MV-4-11 (cell line): ENCODE data around the gene TMEM156.

ENCODE experiments used
- DNase-seq: peaks from one replicate; lab custom pipeline; 2025; lab: John Stamatoyannopoulos, UW

Gene TMEM156, protein sequence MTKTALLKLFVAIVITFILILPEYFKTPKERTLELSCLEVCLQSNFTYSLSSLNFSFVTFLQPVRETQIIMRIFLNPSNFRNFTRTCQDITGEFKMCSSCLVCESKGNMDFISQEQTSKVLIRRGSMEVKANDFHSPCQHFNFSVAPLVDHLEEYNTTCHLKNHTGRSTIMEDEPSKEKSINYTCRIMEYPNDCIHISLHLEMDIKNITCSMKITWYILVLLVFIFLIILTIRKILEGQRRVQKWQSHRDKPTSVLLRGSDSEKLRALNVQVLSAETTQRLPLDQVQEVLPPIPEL

GRCh38 chr4:39032218-39033085 lies at the start of gene TMEM156:
TMEM156 (minus strand) TSS chr4:39032409; CDS start chr4:39032313, 96 bp downstream.
- peak; percentile 85 for DNase-seq

DNA sequence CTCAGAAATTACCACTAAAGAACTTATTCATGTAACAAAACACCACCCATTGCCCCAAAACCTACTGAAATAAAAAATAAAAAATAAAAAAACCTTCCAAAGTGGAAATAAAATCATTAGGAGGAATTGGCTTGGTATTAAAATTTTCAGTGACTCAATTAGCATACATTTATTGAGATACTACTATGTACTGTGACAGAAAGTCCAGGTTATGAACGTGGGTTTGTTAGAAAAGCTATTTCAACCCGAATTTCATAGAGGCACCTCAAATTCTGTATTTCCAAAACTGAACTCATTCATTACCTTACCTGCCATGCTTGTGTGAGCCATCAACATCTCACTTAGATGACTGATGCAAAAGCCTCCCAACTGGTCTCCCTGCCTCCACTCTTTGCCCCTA lies 46.6 kb upstream of the TMEM156 start:
- DNase-seq: no peak

- DNase-seq: peak; percentile 23
Observed at GRCh38 chr4:39068907-39069306, 36.7 kb upstream of the TMEM156 start.

DNA sequence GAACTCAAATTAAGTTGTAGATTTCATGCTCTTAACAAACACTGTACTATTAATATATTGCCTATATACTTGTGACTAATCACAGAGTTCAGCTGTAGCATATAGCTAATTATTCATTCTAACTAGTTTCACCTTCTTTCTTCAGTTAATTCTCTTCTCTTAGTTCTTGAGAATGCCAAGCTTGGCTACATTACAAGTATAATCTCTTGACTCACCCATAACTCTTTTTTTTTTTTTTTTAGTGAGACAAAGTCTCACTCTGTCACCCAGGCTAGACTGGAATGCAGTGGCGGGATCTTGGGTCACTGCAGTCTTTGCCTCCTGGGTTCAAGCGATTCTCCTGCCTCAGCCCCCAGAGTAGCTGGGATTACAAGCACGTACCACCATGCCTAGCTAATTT lies 35.2 kb upstream of the TMEM156 start:
- no peak for DNase-seq

DNA sequence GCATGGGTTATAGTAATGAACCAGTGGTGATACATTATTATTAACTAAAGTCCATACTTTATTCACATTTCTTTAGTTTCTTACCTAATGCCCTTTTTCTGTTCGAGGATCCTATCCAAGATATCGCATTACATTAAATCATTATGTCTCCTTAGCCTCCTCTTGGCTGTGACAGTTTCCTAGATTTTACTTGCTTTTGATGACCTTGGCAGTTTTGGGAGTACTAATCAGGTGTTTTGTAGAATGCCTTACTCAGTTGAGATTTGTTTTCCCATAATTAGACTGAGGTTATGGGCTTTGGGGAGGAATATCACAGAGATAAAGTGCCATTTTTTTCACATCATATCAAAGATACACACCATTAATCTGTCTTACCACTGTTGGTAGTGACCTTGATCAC lies 34.8 kb upstream of the TMEM156 start:
- DNase-seq: no peak

DNA sequence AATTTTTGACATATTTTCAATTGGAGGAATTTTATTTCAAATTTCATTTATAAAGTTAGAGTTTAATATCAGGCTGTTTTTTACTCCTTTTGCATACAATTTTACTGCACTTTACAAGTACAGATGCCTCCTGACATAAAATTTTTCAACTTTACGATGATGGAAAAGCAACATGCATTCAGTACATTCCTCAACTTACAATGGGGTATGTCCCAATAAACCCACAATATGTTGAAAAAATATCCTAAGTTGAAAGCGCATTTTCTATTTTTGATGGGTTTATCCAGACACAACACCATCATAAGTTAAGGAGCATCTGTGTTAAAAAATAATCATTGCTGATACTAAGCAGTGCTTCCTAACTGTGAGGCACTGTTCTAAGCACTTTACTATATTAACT lies 34.2 kb upstream of the TMEM156 start:
- DNase-seq: no peak

DNA sequence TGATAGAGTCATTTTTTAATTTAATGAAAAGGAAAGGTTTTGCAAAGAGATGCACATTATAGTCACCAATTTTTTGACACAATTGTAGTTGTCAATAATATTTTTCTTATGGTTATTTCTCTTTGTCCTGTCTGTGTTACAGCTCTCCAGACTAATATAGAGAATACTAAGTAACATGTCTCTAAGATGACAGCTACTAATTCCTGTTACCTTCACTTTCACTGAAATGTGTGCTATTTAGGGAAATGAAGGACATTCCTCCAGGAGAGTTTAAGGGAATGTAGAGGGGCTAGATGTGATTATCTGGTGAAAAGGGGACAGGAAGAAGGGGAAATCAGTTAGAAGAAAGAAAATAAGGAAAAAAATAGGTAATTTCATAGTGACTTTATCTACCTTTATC lies 31.2 kb upstream of the TMEM156 start:
- DNase-seq: no peak

DNA sequence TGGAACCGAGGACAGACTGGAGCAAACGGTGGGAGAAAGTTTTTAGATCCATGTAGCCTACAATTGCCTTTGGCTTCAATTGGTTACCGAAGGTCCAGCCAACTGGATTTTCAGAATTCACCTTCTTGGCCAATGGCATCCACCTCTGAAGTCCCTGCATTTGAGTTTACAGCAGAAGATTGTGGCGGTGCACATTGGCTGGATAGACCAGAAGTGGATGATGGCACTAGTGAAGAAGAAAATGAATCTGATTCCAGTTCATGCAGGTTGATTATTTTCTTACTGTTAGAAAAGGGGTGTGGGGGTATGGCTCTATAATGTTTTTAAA lies 30.5 kb upstream of the TMEM156 start:
- no peak for DNase-seq

DNA sequence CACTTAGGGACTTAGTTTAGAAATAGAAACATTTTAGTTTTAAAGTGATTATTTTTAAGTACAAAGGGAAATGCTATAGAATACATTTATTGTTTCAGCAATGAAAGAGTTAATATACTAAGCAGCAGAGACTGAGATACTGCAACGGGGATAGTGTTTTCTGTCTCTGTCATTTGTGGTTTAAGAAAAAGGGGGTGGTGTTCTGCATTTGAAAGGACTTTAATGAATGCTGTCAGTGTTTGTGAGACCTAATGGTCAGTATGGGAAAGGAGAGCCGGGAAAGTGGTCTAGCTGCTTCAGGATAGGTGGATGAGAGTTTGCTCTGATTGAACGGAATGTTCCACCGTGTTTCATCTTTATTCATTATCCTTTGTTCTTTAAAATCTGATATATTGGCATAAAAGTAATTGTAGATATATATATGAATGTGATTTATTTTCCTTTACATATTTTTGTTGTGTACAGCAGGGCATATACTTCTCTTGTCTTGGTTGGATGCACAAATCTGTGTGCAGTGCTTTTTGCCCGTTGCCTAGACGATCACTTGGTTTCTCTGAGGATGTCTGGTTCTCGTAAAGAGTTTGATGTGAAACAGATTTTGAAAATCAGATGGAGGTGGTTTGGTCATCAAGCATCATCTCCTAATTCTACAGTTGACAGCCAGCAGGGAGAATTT lies 30.0 kb upstream of the TMEM156 start, which contains the start of gene KLHL5:
KLHL5 (plus strand) TSS at position 139 of the 676 bp plus-strand sequence; CDS start at position 560, 421 bp downstream.
- no peak for DNase-seq

- no peak for DNase-seq
Observed at GRCh38 chr4:39061457-39061856, 29.2 kb upstream of the TMEM156 start.

DNA sequence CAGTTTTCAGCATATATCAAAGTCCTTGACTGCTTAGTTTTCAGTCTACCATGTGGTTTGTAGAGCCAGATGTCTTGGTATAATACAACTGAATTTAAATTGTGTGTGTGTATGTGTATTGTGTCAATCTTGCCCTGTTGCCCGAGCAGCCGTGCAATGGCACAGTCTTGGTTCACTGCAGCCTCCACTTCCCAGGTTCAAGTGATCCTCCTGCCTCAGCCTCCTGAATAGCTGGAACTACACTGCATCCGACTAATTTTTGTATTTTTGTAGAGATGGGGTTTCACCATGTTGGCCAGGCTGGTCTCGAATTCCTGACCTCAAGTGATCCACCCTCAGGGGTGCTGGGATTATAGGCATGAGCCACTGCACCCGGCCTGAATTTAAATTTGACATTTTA lies 23.8 kb upstream of the TMEM156 start:
- DNase-seq: no peak

DNA sequence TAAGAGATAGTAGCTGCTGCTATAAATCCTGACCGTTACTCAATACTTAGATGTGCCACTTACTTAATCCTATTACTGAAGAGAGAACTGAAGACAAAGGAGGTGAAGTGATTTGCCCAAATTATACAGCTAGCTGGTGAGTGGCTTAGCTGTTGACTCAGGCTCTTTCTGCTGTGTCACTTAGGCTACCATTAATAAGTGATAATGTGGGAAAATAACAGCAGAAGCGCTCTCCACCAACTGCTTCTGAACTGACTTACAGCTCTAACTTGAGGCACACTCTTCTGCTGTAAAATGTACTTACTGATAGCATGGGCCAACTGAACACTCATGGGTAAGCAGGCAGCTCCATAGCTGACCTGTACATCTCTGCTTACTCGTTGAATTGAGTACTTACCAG lies 22.3 kb upstream of the TMEM156 start:
- no peak for DNase-seq

DNA sequence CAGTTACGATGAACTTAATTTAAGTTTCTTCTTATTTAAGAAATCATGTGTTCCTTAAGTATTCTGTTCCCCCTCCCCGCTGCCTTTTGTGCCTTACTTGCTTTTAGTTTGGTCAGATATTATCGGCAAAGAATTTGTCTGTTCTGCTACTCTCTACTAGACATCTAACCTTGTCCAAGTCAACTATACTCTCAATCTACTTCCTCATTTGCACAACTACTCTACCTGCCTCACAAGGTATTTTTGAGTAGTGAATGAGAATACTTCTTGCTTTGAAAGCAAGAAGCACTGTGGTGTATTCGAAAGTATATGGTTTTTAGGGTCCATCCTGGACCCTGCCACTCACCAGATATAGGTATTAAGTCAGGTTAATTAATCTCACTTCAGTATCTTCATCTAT lies 21.8 kb upstream of the TMEM156 start:
- DNase-seq: no peak

DNA sequence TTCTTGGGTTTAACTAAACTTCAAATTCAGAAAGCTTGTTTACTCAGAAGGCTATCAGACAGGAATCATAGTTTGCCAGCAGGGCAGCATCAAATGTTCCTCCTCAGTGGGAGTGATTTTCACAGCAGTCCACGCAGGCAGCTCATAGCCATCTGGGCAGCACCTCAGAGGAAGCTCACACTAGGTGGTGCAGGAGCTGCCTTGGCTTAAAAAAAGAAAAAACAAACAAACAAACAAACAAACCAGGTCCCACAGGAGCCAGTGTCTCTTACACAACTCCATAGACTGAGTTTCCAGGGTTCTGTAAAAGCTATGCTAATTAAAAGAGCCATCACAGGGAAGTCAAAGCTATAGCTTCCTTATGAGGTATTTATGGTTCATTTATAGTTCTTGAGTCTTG lies 19.3 kb upstream of the TMEM156 start:
- DNase-seq: no peak

DNA sequence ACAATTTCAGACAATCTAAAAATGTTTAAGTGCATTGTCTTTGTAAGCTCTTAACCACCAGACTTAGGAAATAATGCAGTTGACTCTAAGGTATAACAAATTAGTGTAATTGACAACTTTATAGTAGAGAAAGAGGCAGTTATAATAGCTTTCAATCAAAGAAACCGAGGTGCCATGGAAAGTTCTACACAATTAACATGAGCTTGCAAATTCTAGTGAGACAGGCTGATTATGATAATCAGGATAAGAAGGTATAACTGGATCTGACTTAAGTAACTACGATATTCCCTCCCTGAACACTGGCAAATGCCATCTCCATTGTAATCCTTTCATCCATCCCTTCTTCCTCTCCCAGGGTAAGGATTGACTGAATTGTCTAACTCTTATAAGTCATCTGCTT lies 18.4 kb upstream of the TMEM156 start:
- no peak for DNase-seq

DNA sequence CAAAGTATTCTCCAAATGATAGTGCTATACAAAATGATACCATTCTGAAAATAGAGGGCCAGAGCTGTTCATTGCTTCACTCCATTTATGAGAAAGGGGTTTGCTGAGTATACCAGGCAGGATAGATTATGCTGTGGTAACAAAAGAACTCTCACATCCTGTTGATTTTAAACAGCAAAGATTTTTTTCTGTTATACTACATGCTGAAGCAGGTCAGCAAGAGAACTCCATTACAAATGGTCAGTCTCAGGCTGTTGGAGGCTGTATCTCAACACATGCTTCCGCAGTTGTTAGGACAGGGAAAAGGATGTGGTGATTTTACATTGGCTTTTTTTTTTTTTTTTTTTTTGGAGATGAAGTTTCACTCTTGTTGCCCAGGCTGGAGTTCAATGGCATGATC lies 16.1 kb upstream of the TMEM156 start:
- DNase-seq: peak; percentile 58

GRCh38 chr4:39047681-39048080 lies 15.5 kb upstream of the TMEM156 start:
- DNase-seq: no peak

DNA sequence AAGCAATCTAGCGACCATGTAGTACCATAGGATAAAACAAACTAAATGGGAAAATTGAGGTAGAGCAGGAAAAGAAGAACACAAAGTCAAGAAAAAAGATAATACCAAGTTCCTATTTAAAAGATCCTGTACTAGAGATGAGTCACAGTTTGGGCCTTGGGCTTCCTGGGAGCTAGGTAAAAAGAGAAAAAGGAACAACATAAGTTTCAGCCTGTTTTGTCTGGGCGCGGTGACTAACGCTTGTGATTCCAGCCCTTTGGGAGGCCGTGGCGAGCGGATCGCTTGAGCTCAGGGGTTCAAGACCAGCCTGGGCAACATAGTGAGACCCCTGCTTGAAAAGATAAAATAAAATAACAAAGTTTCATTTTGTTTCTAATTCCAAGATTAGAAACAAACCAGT lies 14.0 kb upstream of the TMEM156 start:
- DNase-seq: peak; percentile 80

DNA sequence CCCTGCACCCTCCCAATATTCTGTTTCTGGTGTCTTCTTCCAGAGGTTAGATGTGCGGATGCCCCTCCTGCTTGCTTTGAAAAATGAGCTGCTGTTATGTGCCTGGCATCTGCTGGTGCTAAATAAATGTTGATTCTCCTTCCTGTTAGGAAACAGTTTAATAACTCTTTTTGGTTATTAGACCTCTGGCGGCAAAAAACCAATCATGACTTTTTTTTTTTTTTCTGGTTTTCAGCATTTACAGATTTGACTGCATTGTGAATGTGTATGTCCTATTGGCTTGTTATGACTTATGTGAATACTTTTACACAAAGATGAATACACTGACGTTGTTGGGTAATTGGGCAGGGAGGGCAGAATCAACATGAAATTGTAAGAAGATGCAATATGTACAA lies 13.6 kb upstream of the TMEM156 start:
- no peak for DNase-seq

DNA sequence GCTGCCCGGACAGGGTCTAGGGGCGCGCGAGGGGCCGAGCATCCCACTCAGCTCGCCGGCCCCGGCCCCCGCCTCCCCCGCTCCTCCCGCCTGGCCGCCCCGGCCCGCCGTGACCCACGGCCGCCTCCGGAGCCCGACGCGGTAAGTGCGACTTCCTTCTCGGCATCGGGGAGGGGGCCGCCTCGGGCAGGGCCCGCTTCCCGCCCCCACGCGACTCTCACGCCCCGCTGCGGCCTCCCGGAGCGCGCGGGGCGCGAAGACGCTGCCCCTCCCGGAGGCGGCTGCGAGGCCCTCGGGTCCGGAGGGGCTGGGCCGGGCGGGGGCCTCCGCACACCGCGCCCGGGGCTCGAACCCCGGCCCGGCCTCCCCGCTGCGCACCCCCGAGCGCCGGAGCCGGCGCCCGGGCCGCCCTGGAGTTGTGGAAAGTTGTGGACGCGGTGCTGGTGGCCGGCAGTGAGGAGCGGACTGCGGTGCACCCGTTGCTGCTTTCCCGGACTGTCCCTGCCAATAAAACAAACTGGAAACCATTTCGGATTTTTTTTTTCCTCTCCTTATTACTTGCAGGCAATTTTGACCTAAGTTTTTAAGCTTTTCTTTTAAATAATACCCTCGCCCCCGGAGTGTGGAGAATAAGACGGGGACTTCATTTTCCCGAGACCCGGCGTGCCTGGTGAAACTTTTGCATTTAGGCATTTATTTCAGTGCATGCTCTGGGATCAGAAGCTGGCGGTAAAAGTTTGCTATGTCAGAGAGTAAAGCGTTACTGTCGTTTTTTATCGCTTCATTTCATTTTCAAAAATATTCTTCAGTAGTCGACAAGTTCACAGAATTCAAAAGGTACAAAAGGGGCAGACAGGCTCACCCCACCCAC lies 13.0 kb upstream of the TMEM156 start:
- no peak for DNase-seq

- peak; percentile 61 for DNase-seq
Observed at GRCh38 chr4:39044364-39044955, 12.3 kb upstream of the TMEM156 start.
